ENCODE data around the gene IGSF23.

GRCh38 chr19:44590245-44591059 lies 22.9 kb upstream of the IGSF23 start:
- TF ChIP-seq CTCF (IDR thresholded peaks at IDR 0.05) = no peak
- no peak for TF ChIP-seq POLR2A (IDR thresholded peaks at IDR 0.05)
